ENCODE measurements around the gene CAND2. TPM values are rescaled to one million over a fixed set of nuclear protein-coding genes. Genes with fewer than 3 reads are reported as not detected.

The CAND2 gene
- total RNA-seq, 4 donors from 2014 or later: 2.2 to 6.8 (median 4.9) TPM

DNA sequence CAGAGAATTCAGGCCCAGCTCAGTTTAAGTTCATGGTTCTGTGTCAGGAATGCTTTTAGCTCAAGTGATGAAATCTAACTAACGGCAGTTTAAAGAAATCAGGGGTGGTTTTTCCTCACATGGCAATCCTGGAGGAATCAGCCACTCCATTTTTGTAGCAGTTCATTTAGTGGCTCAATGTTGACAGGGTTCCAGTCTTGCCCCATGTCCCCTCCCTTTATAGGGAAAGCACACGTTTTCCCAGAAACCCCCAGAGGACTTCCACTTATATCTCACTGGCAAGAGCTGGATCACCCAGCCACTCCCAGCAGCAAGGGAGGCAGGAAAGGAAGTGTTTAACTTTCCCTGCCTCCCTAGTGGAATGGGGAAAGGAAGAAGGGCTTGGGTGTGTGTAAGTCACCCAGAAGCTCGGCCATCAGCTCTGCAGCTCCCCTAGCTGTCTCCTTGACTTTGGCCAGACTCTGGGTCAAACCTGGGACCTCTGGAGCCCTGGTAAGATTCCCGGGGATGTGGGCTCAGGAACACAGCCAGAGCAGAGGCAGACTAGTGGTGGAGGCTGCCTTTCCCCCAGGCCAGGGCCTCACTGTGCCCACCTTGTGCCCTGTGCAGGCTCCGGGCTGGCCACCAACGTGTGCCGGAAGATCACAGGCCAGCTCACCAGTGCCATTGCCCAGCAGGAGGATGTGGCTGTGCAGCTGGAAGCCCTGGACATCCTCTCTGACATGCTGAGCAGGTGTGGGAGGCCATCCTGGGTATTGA, 11.3 kb downstream of the CAND2 start:
- ATAC-seq (ENCODE audit: low FRiP score) (no peak), DNase-seq (ENCODE audit: low spot score) (no peak)
- TF ChIP-seq, protein P1, sequence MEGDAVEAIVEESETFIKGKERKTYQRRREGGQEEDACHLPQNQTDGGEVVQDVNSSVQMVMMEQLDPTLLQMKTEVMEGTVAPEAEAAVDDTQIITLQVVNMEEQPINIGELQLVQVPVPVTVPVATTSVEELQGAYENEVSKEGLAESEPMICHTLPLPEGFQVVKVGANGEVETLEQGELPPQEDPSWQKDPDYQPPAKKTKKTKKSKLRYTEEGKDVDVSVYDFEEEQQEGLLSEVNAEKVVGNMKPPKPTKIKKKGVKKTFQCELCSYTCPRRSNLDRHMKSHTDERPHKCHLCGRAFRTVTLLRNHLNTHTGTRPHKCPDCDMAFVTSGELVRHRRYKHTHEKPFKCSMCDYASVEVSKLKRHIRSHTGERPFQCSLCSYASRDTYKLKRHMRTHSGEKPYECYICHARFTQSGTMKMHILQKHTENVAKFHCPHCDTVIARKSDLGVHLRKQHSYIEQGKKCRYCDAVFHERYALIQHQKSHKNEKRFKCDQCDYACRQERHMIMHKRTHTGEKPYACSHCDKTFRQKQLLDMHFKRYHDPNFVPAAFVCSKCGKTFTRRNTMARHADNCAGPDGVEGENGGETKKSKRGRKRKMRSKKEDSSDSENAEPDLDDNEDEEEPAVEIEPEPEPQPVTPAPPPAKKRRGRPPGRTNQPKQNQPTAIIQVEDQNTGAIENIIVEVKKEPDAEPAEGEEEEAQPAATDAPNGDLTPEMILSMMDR (IDR thresholded peaks at IDR 0.05): no peak

DNA sequence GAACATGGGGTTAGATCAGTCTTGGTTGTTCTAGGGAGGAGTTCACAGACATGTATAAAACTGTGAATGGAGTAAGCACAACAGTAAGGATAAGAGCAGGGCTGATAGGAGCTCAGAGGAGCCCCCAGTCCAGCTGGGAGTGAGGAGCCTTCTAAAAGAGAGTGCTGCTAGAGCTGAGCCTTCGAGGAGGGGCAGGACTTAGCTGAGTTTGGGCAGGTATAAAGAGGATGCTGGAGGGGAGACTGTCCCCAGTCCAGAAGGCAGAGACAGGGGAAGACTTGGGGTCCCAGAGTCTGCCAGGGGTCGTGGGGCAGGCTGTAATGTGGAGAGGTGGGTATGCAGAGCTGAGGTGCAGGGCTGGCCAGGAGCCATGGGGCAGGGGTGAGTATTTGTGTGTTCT, 12.1 kb downstream of the CAND2 start:
- TF ChIP-seq, protein P1 (IDR thresholded peaks at IDR 0.05): no peak
- DNase-seq (ENCODE audit: low spot score) (no peak), ATAC-seq (ENCODE audit: low FRiP score) (no peak)

- no peak for ATAC-seq (ENCODE audit: low FRiP score)
- TF ChIP-seq, protein P1 (IDR thresholded peaks at IDR 0.05): no peak
- DNase-seq (ENCODE audit: low spot score): no peak
These were observed 12.5 kb downstream of the CAND2 start for GRCh38 chr3:12809001-12809400.

DNA sequence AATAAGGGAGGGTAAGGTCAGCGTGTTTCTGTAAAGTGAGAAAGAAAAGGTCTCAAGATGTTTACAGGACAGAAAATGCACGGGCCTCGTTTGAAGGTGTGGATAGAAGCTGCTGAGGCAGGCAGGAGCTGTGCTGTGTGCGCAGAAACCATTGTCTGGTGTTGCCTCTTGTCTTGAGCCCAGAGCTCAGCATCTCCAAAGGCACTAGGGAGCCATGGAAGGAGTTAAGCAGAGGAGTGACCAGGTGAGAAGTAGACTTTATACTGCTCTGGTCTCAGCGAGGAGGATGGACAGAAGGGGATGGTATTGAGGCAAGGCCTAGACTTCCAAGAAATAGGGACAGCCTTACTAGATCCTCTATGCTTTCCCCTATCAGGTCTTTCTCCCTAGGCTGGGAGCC, 13.0 kb downstream of the CAND2 start:
- TF ChIP-seq, protein P1 (IDR thresholded peaks at IDR 0.05): no peak
- no peak for DNase-seq (ENCODE audit: low spot score)
- no peak for ATAC-seq (ENCODE audit: low FRiP score)

GRCh38 chr3:12810013-12810780, 13.7 kb downstream of the CAND2 start:
- DNase-seq (ENCODE audit: low spot score): peak; percentile 98
- ATAC-seq (ENCODE audit: low FRiP score): peak; percentile 100
- TF ChIP-seq, protein P1 (IDR thresholded peaks at IDR 0.05): peak in 1 of 3 donors; percentile 92

DNA sequence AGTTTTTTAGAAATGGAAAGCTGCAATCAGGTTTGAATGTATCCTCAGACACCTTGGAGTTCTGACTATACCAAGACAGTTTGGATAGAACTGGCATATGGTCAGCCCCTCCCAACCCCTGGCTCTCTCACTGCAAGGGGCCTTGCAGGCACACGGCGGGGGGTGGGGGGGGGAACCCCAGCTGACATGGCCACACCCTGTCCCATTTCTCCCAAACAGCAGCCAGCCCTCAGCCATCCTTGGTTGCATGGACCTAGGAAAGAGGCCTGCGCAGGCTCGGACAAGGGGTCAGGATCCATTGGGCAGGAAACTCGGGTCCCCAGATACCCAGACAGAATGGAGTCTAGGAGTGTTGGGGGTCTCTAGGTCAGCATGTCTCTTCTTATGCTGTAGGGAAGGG, 14.5 kb downstream of the CAND2 start:
- ATAC-seq (ENCODE audit: low FRiP score): no peak
- TF ChIP-seq, protein P1 (IDR thresholded peaks at IDR 0.05): no peak
- DNase-seq (ENCODE audit: low spot score): no peak
